Measurements from ENCODE around the gene SLX9.

The SLX9 gene

DNA sequence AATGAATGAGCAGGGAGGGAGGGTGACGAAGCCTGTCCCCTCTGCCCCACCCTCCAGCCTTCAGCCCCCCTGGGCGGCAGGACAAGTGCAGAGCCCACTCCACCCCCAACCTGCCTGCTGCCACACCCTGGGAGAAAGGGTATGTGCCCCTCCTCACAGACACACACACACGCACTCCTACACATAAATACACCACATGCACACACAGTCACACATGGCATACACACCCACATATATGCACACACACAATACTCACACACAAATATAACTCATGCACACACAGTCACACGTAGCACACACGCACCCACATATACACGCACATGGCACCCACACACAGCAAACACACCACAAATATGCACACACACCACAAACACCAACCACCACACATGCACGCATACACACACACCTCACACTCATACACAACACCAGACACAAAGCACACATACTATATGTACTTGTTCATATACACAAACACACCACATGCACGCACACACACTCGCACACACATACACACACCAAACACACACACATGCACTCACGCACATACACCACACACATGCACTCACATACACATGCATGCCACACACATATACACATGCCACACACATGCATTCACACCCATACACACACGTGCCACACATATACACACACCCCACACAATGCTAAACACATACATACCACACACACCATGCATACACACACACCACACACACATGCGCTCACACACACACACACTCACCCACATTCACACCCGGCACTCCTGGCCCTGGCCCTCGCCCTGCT, 35.5 kb upstream of the SLX9 start:
- no peak overlapping the region for H2BK5ac ChIP-seq (ENCODE audit: low read length)
- no peaks in the 10 kb centered on the region for H3K79me2 ChIP-seq (ENCODE audit: control insufficient read depth, insufficient read depth, low read length)
- H3K4me3 ChIP-seq (ENCODE audit: low read length), result no peak overlapping the region
- no peak for DNase-seq
- 100% methylated on average over 1 of the region's 14 CpGs for WGBS (ENCODE audit: extremely low coverage, insufficient coverage, low lambda C conversion rate)
- H3K4me2 ChIP-seq (ENCODE audit: low read length), result no peak overlapping the region
- H2BK120ac ChIP-seq (ENCODE audit: low read depth, low read length), result no peak overlapping the region
- no peak overlapping the region for H3K4ac ChIP-seq (ENCODE audit: low read depth, low read length)
- no peak overlapping the region for H2BK15ac ChIP-seq (replicated peaks; ENCODE audit: low read depth)
- no peak overlapping the region for H3K56ac ChIP-seq (ENCODE audit: low read length)
- no peak overlapping the region for H4K5ac ChIP-seq (ENCODE audit: low read length)
- H3K23ac ChIP-seq (ENCODE audit: low read length), result no peak overlapping the region
- no peaks in the 10 kb centered on the region for H3K27me3 ChIP-seq (ENCODE audit: insufficient read depth, low read length, poor library complexity)
- H4K8ac ChIP-seq (ENCODE audit: low read depth, low read length), result no peak overlapping the region
- no peaks in the 10 kb centered on the region for H3K36me3 ChIP-seq (ENCODE audit: control insufficient read depth, insufficient read depth, low read length)
- H2AK5ac ChIP-seq (ENCODE audit: low read length), result no peak overlapping the region
- no peaks in the 10 kb centered on the region for H3K79me1 ChIP-seq (ENCODE audit: low read length)
- H3K4me1 ChIP-seq (ENCODE audit: control insufficient read depth, low read depth, low read length), result no peaks in the 10 kb centered on the region
- no peak overlapping the region for H3K27ac ChIP-seq (ENCODE audit: low read depth, low read length)
- H3K9ac ChIP-seq (ENCODE audit: low read length), result no peak overlapping the region
- H3K18ac ChIP-seq (ENCODE audit: low read length), result no peak overlapping the region

DNA sequence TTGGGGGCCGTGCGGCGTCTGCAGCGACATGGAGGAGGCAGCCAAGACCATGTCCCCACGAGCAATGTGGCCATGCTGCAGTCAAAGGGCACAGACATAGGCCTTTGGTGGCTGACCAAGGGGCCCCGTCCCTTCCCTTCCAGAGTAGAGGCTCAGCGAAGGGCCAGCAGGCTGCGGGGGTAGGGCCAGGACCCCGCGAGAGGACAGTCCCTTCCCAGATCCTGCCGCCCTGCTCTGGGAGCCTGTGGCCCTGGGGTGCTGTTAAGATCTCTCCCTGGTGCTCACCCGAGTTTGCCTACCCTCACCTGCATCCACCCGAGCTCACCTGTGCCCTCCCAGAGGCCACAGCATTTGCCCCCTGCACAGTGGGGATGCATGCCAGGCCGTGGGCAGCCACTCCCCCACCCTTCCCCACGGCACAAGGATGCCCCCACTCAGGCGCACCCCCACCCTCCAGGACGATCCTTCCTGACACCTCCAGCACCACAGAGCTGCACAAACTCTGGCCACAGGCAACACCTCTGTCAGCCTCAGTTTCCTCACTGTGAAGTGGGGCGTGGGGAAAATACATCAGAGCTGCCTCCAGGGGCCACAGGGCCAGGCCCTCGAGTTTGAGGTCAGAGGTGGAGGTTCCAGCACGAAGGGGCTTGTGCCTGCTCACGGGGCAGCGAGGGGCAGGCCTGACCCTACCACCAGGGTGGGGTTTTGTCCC, 34.7 kb upstream of the SLX9 start:
- Histone ChIP-seq H3K79me1 (ENCODE audit: low read length) (no peaks in the 10 kb centered on the region), H2BK5ac (ENCODE audit: low read length) (no peak overlapping the region), H2BK15ac (replicated peaks; ENCODE audit: low read depth) (no peak overlapping the region), H3K9ac (ENCODE audit: low read length) (no peak overlapping the region), H3K36me3 (ENCODE audit: control insufficient read depth, insufficient read depth, low read length) (no peaks in the 10 kb centered on the region), H3K27me3 (ENCODE audit: insufficient read depth, low read length, poor library complexity) (peaks cover 3% of the 10 kb centered on the region), H3K23ac (ENCODE audit: low read length) (no peak overlapping the region), H3K27ac (ENCODE audit: low read depth, low read length) (no peak overlapping the region), H3K79me2 (ENCODE audit: control insufficient read depth, insufficient read depth, low read length) (no peaks in the 10 kb centered on the region), H3K4me3 (ENCODE audit: low read length) (no peak overlapping the region), H3K18ac (ENCODE audit: low read length) (no peak overlapping the region), H3K56ac (ENCODE audit: low read length) (no peak overlapping the region), H3K4ac (ENCODE audit: low read depth, low read length) (no peak overlapping the region), H2BK120ac (ENCODE audit: low read depth, low read length) (no peak overlapping the region), H3K4me1 (ENCODE audit: control insufficient read depth, low read depth, low read length) (no peaks in the 10 kb centered on the region), H4K5ac (ENCODE audit: low read length) (no peak overlapping the region), H4K8ac (ENCODE audit: low read depth, low read length) (no peak overlapping the region), H2AK5ac (ENCODE audit: low read length) (no peak overlapping the region), H3K4me2 (ENCODE audit: low read length) (no peak overlapping the region)
- DNase-seq, result no peak
- WGBS (ENCODE audit: extremely low coverage, insufficient coverage, low lambda C conversion rate), result no CpG with 5 or more reads among the region's 22 CpGs

DNA sequence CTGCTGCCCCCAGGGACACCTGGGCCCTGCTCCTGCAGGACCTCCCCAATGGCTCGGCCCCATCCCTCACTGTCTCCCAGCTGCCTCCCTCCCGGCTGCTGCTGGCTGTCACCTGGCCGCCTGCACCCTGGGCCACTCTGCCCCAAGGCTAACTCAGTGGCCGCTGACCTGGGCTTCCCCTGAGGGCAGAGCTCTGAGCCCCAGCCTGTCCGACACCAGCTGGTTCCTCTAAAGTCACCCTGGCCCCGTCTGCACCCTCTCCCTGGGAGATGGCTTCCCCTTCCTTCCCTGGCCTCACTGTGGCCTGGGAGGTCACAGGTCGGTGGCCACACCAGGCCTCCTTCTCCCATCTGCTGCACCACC, 34.1 kb upstream of the SLX9 start:
- Histone ChIP-seq H3K4me2 (ENCODE audit: low read length) (no peak overlapping the region), H2BK5ac (ENCODE audit: low read length) (no peak overlapping the region), H3K56ac (ENCODE audit: low read length) (no peak overlapping the region), H2BK120ac (ENCODE audit: low read depth, low read length) (no peak overlapping the region), H3K27me3 (ENCODE audit: insufficient read depth, low read length, poor library complexity) (peaks cover 3% of the 10 kb centered on the region), H3K36me3 (ENCODE audit: control insufficient read depth, insufficient read depth, low read length) (no peaks in the 10 kb centered on the region), H3K4ac (ENCODE audit: low read depth, low read length) (no peak overlapping the region), H2AK5ac (ENCODE audit: low read length) (no peak overlapping the region), H3K79me2 (ENCODE audit: control insufficient read depth, insufficient read depth, low read length) (no peaks in the 10 kb centered on the region), H3K18ac (ENCODE audit: low read length) (no peak overlapping the region), H3K27ac (ENCODE audit: low read depth, low read length) (no peak overlapping the region), H3K79me1 (ENCODE audit: low read length) (no peaks in the 10 kb centered on the region), H4K5ac (ENCODE audit: low read length) (no peak overlapping the region), H3K9ac (ENCODE audit: low read length) (no peak overlapping the region), H3K23ac (ENCODE audit: low read length) (no peak overlapping the region), H2BK15ac (replicated peaks; ENCODE audit: low read depth) (no peak overlapping the region), H3K4me3 (ENCODE audit: low read length) (no peak overlapping the region), H4K8ac (ENCODE audit: low read depth, low read length) (no peak overlapping the region), H3K4me1 (ENCODE audit: control insufficient read depth, low read depth, low read length) (no peaks in the 10 kb centered on the region)
- no peak for DNase-seq
- no CpG with 5 or more reads among the region's 7 CpGs for WGBS (ENCODE audit: extremely low coverage, insufficient coverage, low lambda C conversion rate)

DNA sequence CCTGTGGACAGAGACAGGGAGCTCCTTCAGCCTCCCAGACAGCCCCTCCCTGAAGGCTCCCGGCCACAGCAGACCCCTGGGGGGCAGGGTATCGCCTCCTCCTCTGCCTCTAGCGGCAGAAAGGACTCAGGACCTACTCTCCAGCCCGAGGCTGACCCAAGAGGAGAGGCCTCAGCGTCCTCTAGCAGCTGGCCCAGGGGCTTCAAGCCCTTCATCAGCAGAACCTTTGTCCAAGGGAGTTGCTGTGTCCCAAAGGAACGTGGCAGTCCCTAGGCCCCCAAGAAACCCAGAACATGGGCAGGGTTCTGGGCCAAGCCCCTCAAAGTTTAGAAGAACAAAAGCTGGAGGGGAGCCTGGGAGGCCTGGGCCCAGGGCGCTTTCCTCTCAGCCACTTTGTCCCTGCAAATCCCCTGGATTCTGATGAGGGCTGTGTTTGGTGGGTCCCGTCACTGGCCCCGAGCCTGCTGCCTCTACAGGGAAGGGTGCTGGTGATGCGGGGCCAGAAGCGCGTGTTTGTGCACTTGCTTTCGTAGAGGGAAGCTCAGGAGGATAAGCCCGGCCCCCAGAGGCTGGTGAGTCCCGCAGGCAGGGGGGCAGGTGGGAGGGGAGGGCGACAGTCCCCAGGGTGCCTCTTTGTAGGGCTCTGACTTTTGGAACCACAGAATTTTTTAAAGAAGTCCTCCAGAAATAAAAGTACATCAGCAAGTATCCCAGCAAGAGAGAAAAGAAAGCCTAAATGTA, 32.4 kb upstream of the SLX9 start:
- no peak overlapping the region for H2BK15ac ChIP-seq (replicated peaks; ENCODE audit: low read depth)
- DNase-seq, result peak; percentile 56
- no peaks in the 10 kb centered on the region for H3K79me2 ChIP-seq (ENCODE audit: control insufficient read depth, insufficient read depth, low read length)
- no peak overlapping the region for H2BK120ac ChIP-seq (ENCODE audit: low read depth, low read length)
- no peak overlapping the region for H4K8ac ChIP-seq (ENCODE audit: low read depth, low read length)
- H3K79me1 ChIP-seq (ENCODE audit: low read length), result no peaks in the 10 kb centered on the region
- no peak overlapping the region for H3K4me3 ChIP-seq (ENCODE audit: low read length)
- no peaks in the 10 kb centered on the region for H3K36me3 ChIP-seq (ENCODE audit: control insufficient read depth, insufficient read depth, low read length)
- no peak overlapping the region for H3K23ac ChIP-seq (ENCODE audit: low read length)
- no peak overlapping the region for H3K27ac ChIP-seq (ENCODE audit: low read depth, low read length)
- H2AK5ac ChIP-seq (ENCODE audit: low read length), result no peak overlapping the region
- peak overlapping the region; percentile 21 for H3K9ac ChIP-seq (ENCODE audit: low read length)
- no CpG with 5 or more reads among the region's 16 CpGs for WGBS (ENCODE audit: extremely low coverage, insufficient coverage, low lambda C conversion rate)
- H3K4me1 ChIP-seq (ENCODE audit: control insufficient read depth, low read depth, low read length), result no peaks in the 10 kb centered on the region
- no peak overlapping the region for H4K5ac ChIP-seq (ENCODE audit: low read length)
- H3K4me2 ChIP-seq (ENCODE audit: low read length), result no peak overlapping the region
- H3K18ac ChIP-seq (ENCODE audit: low read length), result peak overlapping the region; percentile 5
- H3K27me3 ChIP-seq (ENCODE audit: insufficient read depth, low read length, poor library complexity), result peaks cover 3% of the 10 kb centered on the region
- no peak overlapping the region for H3K4ac ChIP-seq (ENCODE audit: low read depth, low read length)
- peak overlapping the region; percentile 27 for H3K56ac ChIP-seq (ENCODE audit: low read length)
- no peak overlapping the region for H2BK5ac ChIP-seq (ENCODE audit: low read length)

DNA sequence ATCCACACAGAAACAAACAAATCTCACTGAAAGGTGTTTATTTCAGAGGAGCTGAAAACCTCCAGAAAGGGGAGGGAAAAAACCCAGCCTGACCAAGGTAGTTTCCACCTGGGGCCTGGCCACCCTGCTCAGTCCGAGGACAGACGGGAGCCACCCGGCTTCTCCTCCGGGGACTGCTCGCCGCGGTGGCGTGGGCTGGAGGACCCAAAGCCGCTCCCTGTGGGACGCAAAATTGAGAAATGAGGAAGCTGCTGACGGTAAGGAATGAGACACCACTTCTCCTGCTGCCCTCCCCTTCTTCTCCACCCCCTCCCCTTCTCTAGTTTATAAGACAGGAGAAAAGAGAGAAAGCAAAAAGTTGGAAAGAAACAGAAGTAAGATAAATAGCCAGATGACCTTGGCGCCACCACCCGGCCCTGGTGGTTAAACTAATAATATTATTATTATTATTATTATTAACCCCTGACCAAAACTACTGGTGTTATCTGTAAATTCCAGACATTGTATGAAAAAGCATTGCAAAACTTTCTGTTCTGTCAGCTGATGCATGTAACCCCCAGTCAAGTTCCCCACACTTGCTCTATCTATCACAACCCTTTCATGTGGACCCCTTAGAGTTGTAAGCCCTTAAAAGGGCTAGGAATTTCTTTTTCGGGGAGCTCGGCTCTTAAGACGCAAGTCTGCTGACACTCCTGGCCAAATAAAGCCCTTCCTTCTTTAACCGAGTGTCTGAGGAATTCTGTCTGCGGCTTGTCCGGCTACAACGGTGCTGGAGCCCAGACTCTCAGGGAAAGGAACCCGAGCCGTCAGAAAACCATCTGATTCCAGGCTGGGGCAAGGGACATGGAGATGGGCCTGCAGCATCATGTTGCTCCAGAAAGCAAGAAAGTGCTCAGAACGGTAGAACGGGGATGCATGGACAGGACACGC, 31.6 kb upstream of the SLX9 start:
- no peak overlapping the region for H2AK5ac ChIP-seq (ENCODE audit: low read length)
- no peak overlapping the region for H4K8ac ChIP-seq (ENCODE audit: low read depth, low read length)
- H2BK120ac ChIP-seq (ENCODE audit: low read depth, low read length), result no peak overlapping the region
- no peak overlapping the region for H3K27ac ChIP-seq (ENCODE audit: low read depth, low read length)
- H3K36me3 ChIP-seq (ENCODE audit: control insufficient read depth, insufficient read depth, low read length), result no peaks in the 10 kb centered on the region
- peaks cover 3% of the 10 kb centered on the region for H3K27me3 ChIP-seq (ENCODE audit: insufficient read depth, low read length, poor library complexity)
- H3K4me3 ChIP-seq (ENCODE audit: low read length), result no peak overlapping the region
- no peak overlapping the region for H2BK15ac ChIP-seq (replicated peaks; ENCODE audit: low read depth)
- no peak overlapping the region for H2BK5ac ChIP-seq (ENCODE audit: low read length)
- no CpG with 5 or more reads among the region's 25 CpGs for WGBS (ENCODE audit: extremely low coverage, insufficient coverage, low lambda C conversion rate)
- no peak overlapping the region for H3K18ac ChIP-seq (ENCODE audit: low read length)
- H3K4me1 ChIP-seq (ENCODE audit: control insufficient read depth, low read depth, low read length), result no peaks in the 10 kb centered on the region
- H3K4me2 ChIP-seq (ENCODE audit: low read length), result no peak overlapping the region
- no peak overlapping the region for H3K23ac ChIP-seq (ENCODE audit: low read length)
- H3K56ac ChIP-seq (ENCODE audit: low read length), result peak overlapping the region; percentile 28
- DNase-seq, result no peak
- no peaks in the 10 kb centered on the region for H3K79me2 ChIP-seq (ENCODE audit: control insufficient read depth, insufficient read depth, low read length)
- no peak overlapping the region for H3K4ac ChIP-seq (ENCODE audit: low read depth, low read length)
- no peak overlapping the region for H3K9ac ChIP-seq (ENCODE audit: low read length)
- H4K5ac ChIP-seq (ENCODE audit: low read length), result no peak overlapping the region
- no peaks in the 10 kb centered on the region for H3K79me1 ChIP-seq (ENCODE audit: low read length)
